Heart left ventricle (tissue), 16 donors: ENCODE measurements around the gene SPATA25. TPM values are rescaled to one million over a fixed set of nuclear protein-coding genes. Genes with fewer than 3 reads are reported as not detected.

Source experiments
- ATAC-seq, 4 donors: fragments of 200-7000 bp; cut with Tn5 transposase; one replicate each; pipeline ENCODE4 v1.9.1; 2020 to 2022; ENCODE audit warnings: moderate library complexity in 4 of 4, mild to moderate bottlenecking in 3 of 4, moderate number of reproducible peaks in 1 of 4
- DNase-seq, 5 donors: peaks; one replicate each; pipeline ENCODE4 v3.0.0-alpha.2; 2020
- H3K27ac ChIP-seq, 12 donors: fragments of 200-600 bp; sonication (generic) in 4 of 12; one replicate each; pipeline versions ENCODE4 v1.5.0 to v1.8.0; 2016 to 2022; ENCODE audit warnings: mild to moderate bottlenecking in 2 of 12
- H3K27me3 ChIP-seq, 9 donors: fragments of 200-600 bp; sonication (generic) in 2 of 9; one replicate each; pipeline versions ENCODE4 v1.5.1 to v1.8.0; 2016 to 2022; ENCODE audit warnings: mild to moderate bottlenecking in 3 of 9
- H3K36me3 ChIP-seq, 9 donors: fragments of 200-600 bp; sonication (generic) in 2 of 9; one replicate each; pipeline versions ENCODE4 v1.5.0 to v1.8.0; 2018 to 2022; ENCODE audit warnings: mild to moderate bottlenecking in 2 of 9
- H3K4me1 ChIP-seq, 12 donors: fragments of 200-600 bp; sonication (generic) in 4 of 12; one replicate each; pipeline versions ENCODE4 v1.5.0 to v1.8.0; 2016 to 2022; ENCODE audit warnings: mild to moderate bottlenecking in 3 of 12
- H3K4me3 ChIP-seq, 12 donors: fragments of 200-600 bp; sonication (generic) in 4 of 12; one replicate each; pipeline versions ENCODE4 v1.5.0 to v1.8.0; 2017 to 2022; ENCODE audit warnings: mild to moderate bottlenecking in 9 of 12, moderate library complexity in 4 of 12
- H3K9me3 ChIP-seq, 12 donors: fragments of 200-600 bp; sonication (generic) in 4 of 12; one replicate each; pipeline versions ENCODE4 v1.5.0 to v1.8.0; 2016 to 2022; ENCODE audit warnings: mild to moderate bottlenecking in 1 of 12
- POLR2A ChIP-seq, 2 donors: fragments of 450-650 bp; IDR thresholded peaks; one replicate each; pipeline ENCODE4 v1.6.1; 2017; ENCODE audit warnings: antibody characterized with exemption in 2 of 2, mild to moderate bottlenecking in 2 of 2, moderate library complexity in 2 of 2
- WGBS, 4 donors: extraction: QIAGEN DNeasy Blood & Tissue Kit in 2 of 4; methylation state at CpG; one replicate each; pipeline versions ENCODE4 v1.1.5 to v1.1.7; 2013 to 2018; 5-methylcytosine and 5-hydroxymethylcytosine counted together
- intact Hi-C, 10 donors: fragments of 100-400 bp; cut with DNase I; formaldehyde crosslinking; loops; one replicate each; pipeline versions ENCODE4 v1.11.1 to v1.14.2; 2022
- polyA plus RNA-seq, 2 donors: library from polyadenylated mRNA; stranded (reverse); fragments of 200-250 nt; gene quantifications; one replicate each; pipeline ENCODE4 v1.2.3, GENCODE V29; 2013
- total RNA-seq, 9 donors: library from RNA; depleted of rRNA in 2 of 9; stranded (reverse); fragments of >200 nt in 2 of 9; fragmentation: NEBNext Ultra II Directional in 3 of 9; extraction: Animal tissue kit (Norgen Biotek cat#: 25700) in 3 of 9; gene quantifications; one replicate each; pipeline versions ENCODE4 v1.1.0 to v1.2.4, GENCODE V29; 2016 to 2023
- TF ChIP-seq, protein P1 (sequence below), 12 donors: fragments of 200-600 bp; sonication (generic) in 4 of 12; IDR thresholded peaks; one replicate each; pipeline versions ENCODE4 v1.5.0 to v1.8.0; 2018 to 2022; ENCODE audit warnings: antibody characterized with exemption in 12 of 12, mild to moderate bottlenecking in 5 of 12
- donor health status: ischemic (EF 13 %, LVEDD 7.1; RV severe dilation, severe dysfunction).
- donor health status: healthy with polysubstance abuse.
- donor health status: DM: no; HTN: yes; CAD: no.
- donor health status: DM: no; HTN: no; CAD: no.
- donor health status: ischemic (EF 25% LVEDD 6.9; RV normal size, moderate dysfunction).
- donor health status: ischemic (EF 25% LVEDD 5.7; RV mildly dilated, moderate dysfunction).
- donor health status: healthy.
- donor health status: DM: yes; HTN: yes; CAD: no.
- donor health status: ischemic (EF 35%, LVEDD 5.7; RV mildly dilated, moderate dysfunction).
- donor health status: nonischemic (EF 11% LVEDD 7.7; RV severe dilation, severe dysfunction).
- donor health status: DM: yes; HTN: yes; CAD: no.
- donor health status: PGD.
- donor health status: ischemic (EF 29% LVEDD 5.4; RV normal size, mild dysfunction).
- donor health status: nonischemic (EF 23%, LVEDD 6.1; RV moderate dilation, normal function).

The SPATA25 gene
- total and polyA plus RNA-seq, 11 donors: 0.58 to 4.0 (median 1.8) TPM; not detected in 2

DNA sequence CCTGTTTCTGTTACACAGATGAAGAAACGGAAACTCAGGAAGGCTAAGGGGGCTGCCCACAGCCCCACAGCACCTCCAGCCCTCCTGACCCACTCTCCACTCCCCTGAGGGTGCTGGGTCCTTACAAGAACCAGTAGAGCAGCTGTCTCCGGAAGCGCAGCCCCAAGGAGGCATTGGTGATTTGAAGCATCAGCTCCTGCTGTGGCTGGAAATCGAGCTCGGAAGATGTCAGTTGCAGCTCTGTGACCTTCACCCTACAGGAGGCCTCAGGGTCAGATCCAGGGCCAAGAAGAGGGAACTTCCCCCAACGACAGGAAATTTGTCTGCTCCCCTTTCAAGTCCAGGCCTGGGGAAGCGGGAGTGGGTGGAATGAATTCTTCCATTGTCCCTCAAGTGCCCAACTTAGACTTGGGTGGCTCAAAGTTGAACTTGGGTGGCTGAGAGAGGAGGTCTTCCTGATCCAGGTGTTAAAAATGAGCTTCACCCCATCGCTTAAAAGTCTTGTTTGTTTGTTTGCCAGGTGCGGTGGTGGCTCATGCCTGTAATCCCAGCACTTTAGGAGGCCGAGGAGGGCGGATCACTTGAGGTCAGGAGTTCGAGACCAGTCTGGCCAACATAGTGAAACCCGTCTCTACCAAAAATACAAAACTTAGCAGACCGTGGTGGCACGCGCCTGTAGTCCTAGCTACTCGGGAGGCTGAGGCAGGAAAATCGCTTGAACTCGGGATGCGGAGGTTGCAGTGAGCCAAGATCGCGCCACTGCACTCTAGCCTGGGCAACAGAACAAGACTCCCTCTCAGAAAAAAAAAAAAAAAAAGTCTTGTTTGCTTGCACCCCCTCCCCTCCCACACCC, 22.6 kb upstream of the SPATA25 start:
- no peak for DNase-seq
- intact Hi-C loops: loop anchor here in 1 of 10 donors (2.0 kb wide), 1 partner anchor 25 kb away; the partner anchor contains the start of gene PCIF1
- Histone ChIP-seq H3K4me3 (peak overlapping the region in 9 of 12 donors; percentile 9 to 65 (median 62)), H3K4me1 (peaks cover 0 to 54% (median 18%) of the 10 kb centered on the region in 12 donors), H3K27ac (peak overlapping the region in 10 of 12 donors; percentile 25 to 91 (median 51)), H3K9me3 (no peaks in the 10 kb centered on the region), H3K27me3 (peaks cover 0 to 5% (median 0%) of the 10 kb centered on the region in 9 donors), H3K36me3 (peaks cover 0 to 38% (median 10%) of the 10 kb centered on the region in 9 donors)
- no peak for TF ChIP-seq POLR2A (IDR thresholded peaks at IDR 0.05)
- TF ChIP-seq, protein P1, sequence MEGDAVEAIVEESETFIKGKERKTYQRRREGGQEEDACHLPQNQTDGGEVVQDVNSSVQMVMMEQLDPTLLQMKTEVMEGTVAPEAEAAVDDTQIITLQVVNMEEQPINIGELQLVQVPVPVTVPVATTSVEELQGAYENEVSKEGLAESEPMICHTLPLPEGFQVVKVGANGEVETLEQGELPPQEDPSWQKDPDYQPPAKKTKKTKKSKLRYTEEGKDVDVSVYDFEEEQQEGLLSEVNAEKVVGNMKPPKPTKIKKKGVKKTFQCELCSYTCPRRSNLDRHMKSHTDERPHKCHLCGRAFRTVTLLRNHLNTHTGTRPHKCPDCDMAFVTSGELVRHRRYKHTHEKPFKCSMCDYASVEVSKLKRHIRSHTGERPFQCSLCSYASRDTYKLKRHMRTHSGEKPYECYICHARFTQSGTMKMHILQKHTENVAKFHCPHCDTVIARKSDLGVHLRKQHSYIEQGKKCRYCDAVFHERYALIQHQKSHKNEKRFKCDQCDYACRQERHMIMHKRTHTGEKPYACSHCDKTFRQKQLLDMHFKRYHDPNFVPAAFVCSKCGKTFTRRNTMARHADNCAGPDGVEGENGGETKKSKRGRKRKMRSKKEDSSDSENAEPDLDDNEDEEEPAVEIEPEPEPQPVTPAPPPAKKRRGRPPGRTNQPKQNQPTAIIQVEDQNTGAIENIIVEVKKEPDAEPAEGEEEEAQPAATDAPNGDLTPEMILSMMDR (IDR thresholded peaks at IDR 0.05): no peak
- ATAC-seq: no peak
- 75 to 83% (median 79%) methylated on average over 21 to 22 of the region's 22 CpGs for WGBS, 4 donors

DNA sequence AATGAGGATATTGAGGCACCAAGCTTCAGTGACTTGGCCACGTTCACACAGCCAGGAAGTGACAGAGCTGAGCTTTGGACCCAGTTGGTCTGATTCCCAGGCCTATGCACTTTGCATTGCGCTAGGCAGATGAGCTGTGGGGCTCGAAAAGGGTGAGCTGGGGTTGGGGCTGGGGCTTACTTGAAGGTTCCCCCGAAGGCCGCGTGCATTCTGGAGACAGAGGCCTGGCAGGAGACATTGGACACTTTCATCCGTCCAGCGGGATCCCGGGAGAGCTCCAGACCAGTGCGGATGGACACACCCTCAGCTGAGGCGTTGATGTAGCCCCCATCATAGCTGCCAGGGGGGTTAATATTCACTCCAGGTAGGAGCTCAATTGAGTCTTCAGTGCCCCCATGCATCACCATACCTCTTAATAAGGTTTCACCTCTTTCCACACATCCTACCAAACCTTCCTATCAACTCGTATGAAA, 21.9 kb upstream of the SPATA25 start:
- TF ChIP-seq, protein P1 (IDR thresholded peaks at IDR 0.05): no peak
- TF ChIP-seq POLR2A (IDR thresholded peaks at IDR 0.05): no peak
- Histone ChIP-seq H3K4me3 (peak overlapping the region in 1 of 12 donors; percentile 58), H3K36me3 (peaks cover 0 to 44% (median 17%) of the 10 kb centered on the region in 9 donors), H3K27me3 (peaks cover 0 to 5% (median 0%) of the 10 kb centered on the region in 9 donors), H3K9me3 (no peaks in the 10 kb centered on the region), H3K27ac (peak overlapping the region in 1 of 12 donors; percentile 42), H3K4me1 (peaks cover 0 to 48% (median 18%) of the 10 kb centered on the region in 12 donors)
- ATAC-seq (no peak), DNase-seq (no peak)
- intact Hi-C loops: no loop called here
- 84 to 93% (median 91%) methylated on average over 11 to 12 of the region's 12 CpGs for WGBS, 4 donors

DNA sequence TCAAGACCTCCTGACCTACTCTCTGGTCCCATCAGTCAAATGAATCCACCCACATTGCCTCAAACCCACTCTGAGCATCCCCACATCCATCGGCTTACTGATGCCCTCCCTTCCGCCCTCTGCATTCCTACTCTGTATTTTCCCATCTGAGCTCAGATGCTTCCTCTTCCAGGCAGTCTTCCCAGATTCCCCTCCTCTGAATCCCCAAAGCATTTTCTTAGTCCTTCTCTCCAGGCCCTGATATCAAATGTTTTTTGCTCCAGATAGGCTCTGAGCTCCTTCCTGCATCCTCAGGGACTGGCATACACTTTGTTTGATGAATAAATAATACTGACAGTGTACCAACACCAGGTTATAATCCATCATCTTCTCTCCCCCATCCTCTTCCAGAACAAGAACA, 20.7 kb upstream of the SPATA25 start:
- Histone ChIP-seq H3K27ac (no peak overlapping the region), H3K4me3 (peak overlapping the region in 1 of 12 donors; percentile 4), H3K9me3 (no peaks in the 10 kb centered on the region), H3K4me1 (peaks cover 0 to 35% (median 18%) of the 10 kb centered on the region in 12 donors), H3K36me3 (peaks cover 0 to 56% (median 30%) of the 10 kb centered on the region in 9 donors), H3K27me3 (peaks cover 0 to 5% (median 0%) of the 10 kb centered on the region in 9 donors)
- no peak for TF ChIP-seq POLR2A (IDR thresholded peaks at IDR 0.05)
- TF ChIP-seq, protein P1 (IDR thresholded peaks at IDR 0.05): no peak
- ATAC-seq (no peak), DNase-seq (no peak)
- intact Hi-C loops: no loop called here
- 93 to 99% (median 95%) methylated on average over 2 of the region's 2 CpGs for WGBS, 4 donors
